Left renal pelvis (tissue), 4 donors: ENCODE results near the gene MPZL2. TPM values are rescaled to one million over a fixed set of nuclear protein-coding genes. Genes with fewer than 3 reads are reported as not detected.
A peak's percentile ranks its signal among the peaks of the same experiment; 100 is the strongest.

Experiments used
- DNase-seq, 4 donors: peaks; one replicate each; pipeline ENCODE4 v3.0.0-alpha.2; 2013; ENCODE audit warnings: low read depth in 4 of 4, low spot score in 3 of 4
- polyA plus RNA-seq, 4 donors: library from polyadenylated mRNA; unstranded; fragments of 120-200 nt; gene quantifications; one replicate each; pipeline ENCODE4 v1.2.1, GENCODE V29; 2013; ENCODE audit not compliant: insufficient read length in 4 of 4

The MPZL2 gene
- polyA plus RNA-seq, 4 donors = 3.2 to 27.9 (median 23.3) TPM

GRCh38 chr11:118283756-118284350 lies 19.8 kb upstream of the MPZL2 start:
- no peak for DNase-seq

GRCh38 chr11:118283037-118283636 lies 19.0 kb upstream of the MPZL2 start:
- DNase-seq = no peak

- no peak for DNase-seq
These were observed 18.5 kb upstream of the MPZL2 start for GRCh38 chr11:118282606-118283005.

GRCh38 chr11:118281284-118281683 lies 17.2 kb upstream of the MPZL2 start:
- no peak for DNase-seq

GRCh38 chr11:118277312-118277711 lies 13.2 kb upstream of the MPZL2 start:
- no peak for DNase-seq

GRCh38 chr11:118276422-118276821 lies 12.3 kb upstream of the MPZL2 start:
- no peak for DNase-seq

GRCh38 chr11:118275176-118275575 lies 11.1 kb upstream of the MPZL2 start:
- DNase-seq = no peak

GRCh38 chr11:118274186-118274585 lies 10.1 kb upstream of the MPZL2 start:
- DNase-seq = no peak

- no peak for DNase-seq
These were observed 7.9 kb upstream of the MPZL2 start for GRCh38 chr11:118272001-118272400.

- no peak for DNase-seq
These were observed 3.4 kb upstream of the MPZL2 start for GRCh38 chr11:118267486-118267885.

GRCh38 chr11:118265954-118266353 lies 1.9 kb upstream of the MPZL2 start:
- no peak for DNase-seq

GRCh38 chr11:118264569-118265465 lies 720 bp upstream of the MPZL2 start:
- no peak for DNase-seq

GRCh38 chr11:118263112-118263511 lies 985 bp downstream of the MPZL2 start:
- DNase-seq = no peak

- no peak for DNase-seq
These were observed 3.7 kb downstream of the MPZL2 start for GRCh38 chr11:118260353-118260752.

- no peak for DNase-seq
These were observed 5.0 kb downstream of the MPZL2 start for GRCh38 chr11:118259138-118259537.

- no peak for DNase-seq
These were observed 5.7 kb downstream of the MPZL2 start for GRCh38 chr11:118258410-118258809.

- DNase-seq = no peak
These were observed 11.4 kb downstream of the MPZL2 start for GRCh38 chr11:118252688-118253087.

- DNase-seq = peak; percentile 84 to 93 (median 90)
These were observed 12.0 kb downstream of the MPZL2 start, which contains the start of gene MPZL3 for GRCh38 chr11:118251858-118252652. Gene MPZL3, minus strand, starts transcription at chr11:118252365. Its CDS starts 71 bp downstream, at chr11:118252294.

GRCh38 chr11:118247041-118247440 lies 17.1 kb downstream of the MPZL2 start:
- no peak for DNase-seq

- DNase-seq = no peak
These were observed 18.0 kb downstream of the MPZL2 start for GRCh38 chr11:118245936-118246562.
